CD1c-positive myeloid dendritic cell (primary cell): ENCODE results near the gene APBA2.
A peak's percentile ranks its signal among the peaks of the same experiment; 100 is the strongest.

Experiments used
- DNase-seq: peaks from one replicate; pipeline ENCODE4 v3.0.0-alpha.2; 2016; ENCODE audit errors: extremely low spot score

The APBA2 gene

DNA sequence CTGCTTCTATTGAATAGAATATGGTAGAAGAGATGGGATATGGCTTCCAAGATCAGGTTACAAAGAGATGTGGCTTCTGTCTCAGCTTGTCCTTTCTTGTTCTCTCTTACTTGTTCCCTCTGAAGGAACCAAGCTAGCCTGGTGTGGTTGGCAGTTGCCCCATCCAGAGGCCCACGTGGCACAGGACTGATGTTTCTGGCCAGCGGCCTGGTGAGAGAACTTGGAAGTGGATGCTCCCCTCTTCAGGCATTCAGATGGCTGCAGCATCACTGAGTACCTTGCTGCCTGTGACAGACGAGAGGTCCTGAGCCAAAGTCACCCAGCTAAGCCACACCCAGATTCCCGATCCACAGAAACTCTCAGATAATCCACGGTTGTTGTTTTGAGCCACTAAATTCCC lies 200.2 kb downstream of the APBA2 start:
- DNase-seq: no peak

DNA sequence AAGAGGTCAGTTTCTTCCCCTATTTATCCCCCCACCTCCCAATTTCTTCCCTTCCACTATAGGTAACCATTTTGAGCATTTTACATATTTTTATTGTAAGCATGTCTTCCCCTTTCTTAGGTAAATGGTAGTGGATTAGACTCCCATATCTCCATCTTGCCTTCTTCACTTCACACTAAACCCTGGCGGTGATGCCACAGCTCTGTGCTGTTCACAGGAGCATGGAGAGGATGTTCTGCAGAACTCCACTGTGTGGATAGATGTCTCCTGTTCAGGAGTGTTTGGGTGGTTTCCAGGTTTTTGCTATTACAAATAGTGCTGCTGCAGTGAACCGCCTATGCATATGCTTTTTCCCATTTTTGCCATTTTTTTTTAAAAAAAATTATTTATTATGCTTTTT lies 201.1 kb downstream of the APBA2 start:
- no peak for DNase-seq

DNA sequence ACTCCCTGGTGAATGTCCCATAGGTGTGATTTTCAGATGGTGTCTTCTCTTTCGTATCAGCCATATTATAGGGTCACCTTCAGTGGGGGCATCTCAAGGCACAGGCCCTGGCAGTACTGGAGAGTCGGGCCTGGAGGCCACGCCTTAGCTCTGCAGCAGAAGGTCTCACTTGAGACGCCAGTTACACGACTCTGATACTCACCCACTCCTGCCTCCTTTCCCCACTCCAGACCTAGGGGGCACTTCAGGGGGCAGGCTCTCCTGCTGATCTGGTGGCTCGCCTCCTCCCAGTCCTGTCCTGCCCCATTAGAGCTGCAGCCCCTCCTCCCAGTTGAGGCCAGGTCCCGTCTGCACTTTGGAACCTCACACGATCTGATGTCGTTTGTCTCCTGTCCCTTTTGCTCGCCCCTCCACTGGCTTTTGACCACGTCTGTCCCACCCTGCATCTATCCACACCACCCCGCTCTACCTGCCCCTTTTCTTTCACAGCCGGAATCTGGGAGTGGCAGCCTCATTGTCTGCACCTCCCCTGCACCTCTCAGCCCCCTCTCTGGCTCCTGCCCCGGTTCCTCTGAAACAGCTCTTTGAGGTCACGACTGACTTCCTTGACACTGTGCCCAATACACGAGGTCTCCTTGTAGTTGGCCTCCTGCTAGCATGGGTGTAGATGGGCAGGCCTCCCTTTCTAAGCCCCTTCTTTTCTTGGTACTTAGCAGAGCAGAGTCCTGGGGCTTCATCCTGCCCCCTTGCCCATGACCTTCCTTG lies 201.9 kb downstream of the APBA2 start:
- no peak for DNase-seq

DNA sequence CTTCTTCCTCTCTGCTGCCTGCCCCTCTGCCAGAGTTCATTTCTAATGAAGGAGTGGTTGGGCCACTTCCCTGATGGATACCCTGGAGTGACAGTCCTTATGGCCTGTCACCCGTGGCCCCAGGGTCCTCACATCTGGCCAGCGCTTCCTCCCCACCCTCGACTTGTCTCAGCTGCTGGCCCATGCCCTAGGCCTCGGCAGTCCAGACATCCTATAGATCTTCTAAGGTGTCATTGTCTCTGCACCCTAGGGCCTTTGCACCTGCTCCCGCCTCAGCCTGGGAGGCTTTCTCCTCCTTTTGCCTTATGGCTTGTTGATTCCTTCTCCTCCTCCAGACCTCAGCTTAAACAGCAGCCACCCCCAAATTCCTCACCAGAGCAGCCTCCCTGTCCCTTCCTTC lies 202.9 kb downstream of the APBA2 start:
- DNase-seq: no peak

DNA sequence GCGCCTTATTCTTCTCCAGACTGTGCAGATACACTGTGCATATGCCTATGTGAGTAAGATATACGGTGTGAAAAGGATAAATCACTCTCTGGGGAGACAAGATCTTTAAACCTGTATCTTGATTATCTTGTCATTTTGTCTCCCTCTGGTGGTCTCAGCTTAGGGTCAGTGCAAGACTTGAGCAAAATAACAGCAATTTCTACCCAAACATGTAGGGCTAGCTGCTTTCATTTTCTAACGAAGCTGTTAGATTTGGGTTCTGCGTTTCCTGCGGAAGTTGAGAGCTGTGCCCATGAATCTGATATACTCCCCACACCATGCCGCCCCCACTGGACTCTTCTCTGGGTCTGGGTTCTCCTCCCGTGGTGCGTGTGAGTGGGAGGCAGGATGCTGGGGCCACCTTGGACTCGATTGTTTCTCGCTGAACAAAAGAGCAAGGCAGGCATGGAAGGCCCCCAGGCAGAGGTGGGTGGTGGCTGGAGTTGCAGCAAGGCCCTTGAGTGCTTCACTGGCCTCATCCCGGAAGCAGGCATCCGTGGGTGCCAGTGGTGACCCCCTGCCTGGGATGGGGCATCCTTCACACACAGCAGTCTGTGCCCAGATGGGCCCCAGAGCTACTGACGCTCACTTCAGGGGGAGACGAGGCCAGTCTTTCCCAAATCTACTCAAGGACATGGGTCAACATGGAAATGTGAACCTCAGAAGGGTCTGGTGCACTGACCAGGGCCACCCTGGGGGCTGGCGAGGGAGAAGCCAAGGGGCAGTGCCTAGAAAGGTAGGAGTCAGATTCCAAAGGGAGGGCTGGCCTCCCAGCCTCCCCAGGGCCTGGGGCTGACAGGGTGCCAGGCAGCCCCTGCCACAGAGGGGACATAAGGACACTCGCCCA lies 204.2 kb downstream of the APBA2 start:
- DNase-seq: peak; percentile 13

DNA sequence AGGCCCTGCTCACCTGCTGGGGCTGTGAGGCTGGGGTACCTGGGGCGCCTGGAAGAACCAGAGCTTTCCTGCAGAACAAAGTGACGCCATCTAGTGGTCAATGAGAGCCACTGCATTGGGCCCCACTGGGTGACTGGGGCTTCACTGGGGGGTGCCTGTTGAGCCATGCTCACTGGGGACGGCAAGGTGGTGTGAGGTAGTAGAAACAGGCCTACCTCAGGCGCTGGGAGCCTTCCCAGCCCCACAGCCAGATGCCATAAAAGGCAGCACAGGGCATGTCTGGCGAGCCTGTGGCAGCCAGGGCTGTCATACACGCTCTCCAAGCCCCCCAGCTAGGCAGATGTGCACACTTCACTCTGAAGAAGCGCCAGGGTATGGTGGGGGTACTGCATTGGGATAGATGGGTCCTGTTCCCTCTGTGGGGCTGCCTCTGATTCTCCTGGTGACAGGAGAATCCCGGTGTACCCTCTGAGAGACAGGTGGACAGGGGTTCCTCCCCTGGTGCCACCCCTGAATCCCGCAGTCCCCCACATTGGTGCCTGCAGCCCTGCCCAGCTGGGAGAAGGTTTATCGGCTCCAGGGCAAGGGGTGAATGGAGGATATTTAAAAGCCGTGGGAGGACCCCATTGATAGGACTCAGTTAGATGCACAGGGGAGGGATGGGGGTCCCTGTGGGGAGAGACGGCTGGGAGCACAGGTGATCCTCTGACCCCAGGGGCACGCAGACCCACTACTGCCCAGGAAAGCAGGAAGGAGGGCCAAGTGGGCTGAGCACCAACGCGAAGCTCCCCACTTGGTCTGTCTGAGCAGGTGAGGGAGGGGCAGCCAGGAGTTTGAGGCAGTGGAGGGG lies 205.1 kb downstream of the APBA2 start:
- peak; percentile 36 for DNase-seq

DNA sequence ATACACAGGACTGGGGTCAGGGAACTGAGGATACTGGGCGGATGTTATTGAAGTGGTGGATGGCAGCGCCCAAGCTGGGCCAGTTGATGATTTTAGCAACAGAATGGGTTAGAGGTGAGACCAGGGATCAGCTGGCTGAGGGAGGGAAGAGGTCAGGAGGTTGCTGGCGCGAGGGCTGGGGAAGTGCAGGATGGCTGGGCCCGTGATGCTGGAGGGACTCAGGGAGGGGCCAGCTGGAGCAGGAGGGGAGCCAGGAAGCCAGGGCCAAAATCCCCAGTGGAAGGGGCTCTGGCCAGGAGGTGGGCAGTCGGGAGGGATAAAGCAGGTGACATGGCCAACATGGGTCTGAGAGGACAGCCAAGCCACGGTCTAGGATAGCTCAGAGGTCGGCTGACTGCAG lies 205.9 kb downstream of the APBA2 start:
- no peak for DNase-seq

DNA sequence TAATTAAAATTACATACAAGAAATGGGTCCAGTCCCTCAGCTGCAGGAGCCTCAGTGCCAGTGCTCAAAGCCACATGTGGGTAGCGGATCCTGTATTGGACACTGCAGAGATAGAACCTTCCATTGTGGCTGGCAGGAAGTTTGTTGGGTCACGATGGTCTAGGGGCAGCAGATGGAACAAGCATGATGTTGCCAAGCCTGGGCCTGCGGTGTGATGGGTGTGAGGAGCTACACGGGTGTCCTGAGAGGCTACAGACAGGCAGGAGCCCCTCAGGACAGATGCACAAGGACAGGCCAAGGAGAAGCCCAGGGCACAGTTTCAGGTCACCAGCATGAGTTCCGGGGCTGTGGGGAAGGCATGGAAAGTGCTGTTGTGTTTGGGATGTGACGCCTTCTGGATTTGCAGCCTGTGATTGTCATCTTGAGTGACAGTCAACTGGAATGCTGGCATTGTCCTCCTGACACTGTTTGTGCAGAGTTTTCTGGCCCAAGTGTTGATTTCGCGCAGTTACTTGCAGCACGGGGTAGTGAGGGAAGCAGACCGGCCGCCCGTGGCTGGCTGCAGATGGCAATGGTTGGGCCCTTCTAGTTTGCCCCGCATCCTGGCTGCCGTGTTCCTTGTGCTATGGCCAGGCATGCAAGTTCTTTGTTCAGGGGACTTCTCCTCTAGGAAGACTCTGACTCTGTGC lies 206.7 kb downstream of the APBA2 start:
- DNase-seq: no peak

DNA sequence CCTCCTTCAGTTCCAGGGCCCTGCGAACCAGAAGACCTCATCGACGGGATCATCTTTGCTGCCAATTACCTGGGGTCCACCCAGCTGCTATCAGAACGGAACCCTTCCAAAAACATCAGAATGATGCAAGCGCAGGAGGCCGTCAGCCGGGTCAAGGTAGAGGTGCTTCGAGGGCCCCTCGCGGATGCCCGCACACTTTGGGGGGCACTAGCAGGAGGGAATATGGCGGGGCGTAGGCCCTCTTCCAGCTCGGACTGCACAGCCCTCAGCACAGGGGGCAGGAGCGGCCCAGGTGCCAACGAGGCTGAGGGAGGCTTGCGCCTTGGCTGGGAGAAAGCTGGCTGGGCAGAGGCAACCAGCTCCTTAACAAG lies 207.3 kb downstream of the APBA2 start:
- DNase-seq: no peak

DNA sequence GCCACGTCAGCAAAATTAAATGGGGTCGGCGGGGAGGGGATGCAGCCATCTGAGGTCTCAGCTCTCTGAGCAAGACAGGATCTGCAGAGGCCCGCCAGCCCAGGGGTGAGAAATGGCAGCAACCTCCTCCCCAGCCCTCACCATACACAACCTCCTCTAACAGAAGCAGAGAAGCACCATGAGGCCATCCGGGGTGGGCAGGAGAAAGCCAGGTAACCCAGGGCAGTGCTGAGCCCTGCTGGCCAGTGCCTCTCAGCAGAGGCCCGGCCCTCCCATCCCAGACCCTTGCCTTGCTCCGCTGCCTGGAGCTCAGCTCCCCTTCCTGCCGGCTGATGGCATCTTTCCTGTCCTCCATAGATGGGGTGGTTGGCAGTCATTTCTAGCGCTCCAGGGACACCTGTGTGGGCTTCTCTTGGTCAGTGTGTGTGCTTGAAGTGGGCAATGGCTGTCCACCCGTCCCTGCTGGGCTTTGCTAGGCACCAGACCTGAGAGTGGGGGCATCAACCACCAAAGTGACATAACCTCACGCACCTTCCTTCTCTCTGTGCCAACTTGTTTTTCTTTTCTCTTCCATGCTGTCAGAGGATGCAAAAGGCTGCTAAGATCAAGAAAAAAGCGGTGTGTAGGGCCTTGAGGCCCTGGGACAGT lies 208.0 kb downstream of the APBA2 start:
- DNase-seq: no peak

DNA sequence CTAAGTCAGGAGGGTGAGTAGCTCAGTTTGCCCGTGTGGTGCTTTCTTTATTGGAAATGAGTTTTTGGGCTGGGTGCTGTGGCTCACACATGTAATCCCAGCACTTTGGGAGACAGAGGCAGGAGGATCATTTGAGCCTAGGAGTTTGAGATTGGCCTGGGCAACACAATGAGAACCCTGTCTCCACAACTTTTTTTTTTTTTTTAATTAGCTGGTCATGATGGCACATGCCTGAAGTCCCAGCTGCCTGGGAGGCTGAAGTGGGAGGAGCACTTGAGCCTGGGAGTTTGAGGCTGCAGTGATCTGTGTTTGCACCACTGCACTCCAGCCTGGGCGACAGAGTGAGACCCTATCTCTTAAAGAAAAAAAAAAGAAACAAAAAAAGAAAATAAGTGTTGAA lies 208.9 kb downstream of the APBA2 start:
- no peak for DNase-seq

DNA sequence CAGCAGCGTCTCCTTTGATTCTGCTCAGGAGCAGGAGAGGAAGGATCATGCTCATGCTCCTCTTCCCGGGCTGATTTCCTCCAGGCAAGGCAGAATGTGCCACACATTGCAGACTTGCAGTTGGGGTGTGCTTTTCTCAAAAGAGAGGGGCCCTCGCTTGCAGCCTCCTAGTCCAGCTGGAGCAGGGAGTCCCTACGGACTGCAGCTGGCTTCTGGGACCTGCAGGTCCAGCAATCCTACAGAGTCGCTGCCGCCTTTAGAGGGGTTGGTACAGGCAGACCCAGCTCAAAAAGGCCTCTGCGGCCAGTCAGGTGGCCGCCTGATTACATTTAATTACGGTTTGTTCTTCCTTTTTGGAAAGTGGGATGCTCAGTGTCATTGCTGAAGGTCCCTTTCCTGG lies 210.0 kb downstream of the APBA2 start:
- DNase-seq: no peak

DNA sequence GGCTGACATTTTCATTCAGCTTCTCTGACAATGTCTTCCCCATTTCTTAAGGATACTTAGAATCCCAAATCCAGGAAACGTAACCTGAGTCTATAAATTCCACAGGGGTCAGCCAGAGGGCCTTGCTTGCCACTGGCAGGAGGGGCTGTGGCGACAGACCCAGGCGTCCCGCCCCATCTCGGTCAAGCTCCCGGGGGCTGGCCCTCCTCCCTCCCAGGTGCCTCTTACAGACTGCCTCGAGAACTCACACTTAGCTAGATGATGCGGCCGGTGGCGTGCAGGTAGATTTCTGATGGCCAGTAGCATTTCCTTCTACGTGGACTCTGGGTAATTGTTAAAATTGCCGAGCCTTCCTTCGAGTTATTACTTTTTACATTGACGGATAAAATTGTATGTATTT lies 211.4 kb downstream of the APBA2 start:
- no peak for DNase-seq

DNA sequence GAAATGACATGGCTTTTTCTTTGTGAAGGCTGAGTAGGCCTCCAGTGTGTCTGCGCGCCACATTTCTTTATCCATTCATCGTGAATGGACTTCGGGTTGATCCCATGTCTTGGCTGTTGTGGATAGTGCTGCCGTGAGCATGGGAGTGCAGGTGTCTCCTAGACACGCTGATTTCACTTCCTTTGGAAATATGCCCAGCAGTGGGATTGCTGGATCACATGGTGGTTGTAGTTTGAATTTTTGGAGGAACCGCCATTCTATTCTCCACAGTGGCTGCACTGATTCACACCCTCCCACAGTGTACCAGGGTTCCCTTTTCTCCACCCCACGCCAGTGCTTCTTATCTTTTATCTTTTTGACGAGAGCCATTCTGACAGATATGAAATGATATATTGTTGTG lies 212.2 kb downstream of the APBA2 start:
- no peak for DNase-seq

DNA sequence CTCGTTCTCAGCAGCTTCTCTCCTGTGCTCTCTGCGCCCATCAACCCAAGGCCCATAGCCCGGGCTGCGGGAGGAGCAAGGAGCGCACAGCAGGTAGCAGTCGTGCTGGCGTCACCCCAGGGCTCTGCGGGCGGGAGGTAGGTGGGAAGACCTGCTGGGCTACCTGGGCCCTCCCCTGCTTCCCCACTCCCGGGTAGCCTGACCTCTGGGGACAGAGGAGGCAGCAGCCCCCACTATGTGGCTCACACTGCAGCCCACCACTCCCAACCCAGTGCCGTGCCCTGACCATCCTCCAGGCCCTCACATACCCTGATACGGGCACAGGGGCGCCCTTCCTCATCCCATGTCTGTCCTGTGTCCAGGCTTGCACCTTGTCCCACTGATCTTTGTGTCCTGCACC lies 212.9 kb downstream of the APBA2 start:
- DNase-seq: no peak

DNA sequence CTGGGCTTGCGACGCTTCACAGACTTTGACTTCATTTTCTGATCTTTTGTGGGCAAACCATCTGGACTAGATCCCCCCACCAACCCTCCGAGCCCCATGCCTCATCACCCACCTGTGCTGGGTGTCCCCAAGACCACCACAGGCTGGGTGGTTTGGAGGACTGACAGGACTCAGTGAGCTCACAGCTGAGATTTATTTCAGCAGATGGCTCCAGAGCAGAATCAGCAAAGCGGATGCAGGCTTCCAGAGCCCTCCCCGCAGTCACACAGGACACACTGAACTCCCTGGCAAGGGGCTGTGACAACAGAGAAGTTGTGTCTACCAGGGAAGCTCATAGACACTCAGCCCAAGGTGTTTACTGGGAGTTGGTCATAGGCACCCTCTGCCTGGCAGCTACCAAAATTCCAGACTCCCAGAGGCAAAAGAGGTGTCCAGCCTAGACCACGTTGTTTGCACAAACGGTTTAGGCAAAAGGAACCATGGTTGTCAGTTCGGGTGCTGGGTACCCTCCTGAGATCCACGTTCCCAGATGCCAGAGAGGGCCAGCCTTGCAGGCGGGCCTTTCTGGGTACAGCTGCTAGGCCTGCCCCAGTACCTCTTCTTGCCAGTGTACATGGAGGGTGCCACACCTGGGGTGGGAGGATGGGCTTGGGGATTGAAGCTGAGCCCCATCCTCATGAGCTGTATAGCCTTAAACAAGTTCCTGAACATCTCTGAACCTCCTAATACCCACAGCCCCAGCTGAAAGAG lies 213.5 kb downstream of the APBA2 start:
- no peak for DNase-seq

DNA sequence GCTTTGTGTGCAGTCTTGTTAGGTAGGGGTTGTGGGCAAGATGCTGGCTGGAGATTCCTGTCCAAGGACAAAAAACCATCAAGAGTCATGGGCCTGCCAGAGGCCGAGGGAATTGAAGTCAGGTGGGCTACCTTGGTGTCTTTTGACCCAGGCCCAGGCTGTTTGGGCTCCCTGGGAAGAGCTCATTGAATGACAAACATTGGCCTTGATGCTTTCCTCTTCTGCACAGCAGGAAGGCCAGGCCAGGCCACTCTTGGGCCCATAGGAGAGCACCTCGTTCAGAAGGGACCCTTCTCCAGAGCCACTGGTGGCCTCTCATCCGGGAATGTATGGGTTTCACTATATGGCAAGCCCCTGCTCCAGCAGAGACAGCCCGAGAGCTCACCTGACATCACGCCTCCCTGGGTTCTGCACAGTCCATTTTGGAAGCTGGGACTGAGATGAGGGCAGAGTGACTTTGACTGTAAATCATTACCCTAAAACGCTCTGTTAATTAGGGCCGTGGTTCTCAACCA lies 214.8 kb downstream of the APBA2 start:
- DNase-seq: no peak

DNA sequence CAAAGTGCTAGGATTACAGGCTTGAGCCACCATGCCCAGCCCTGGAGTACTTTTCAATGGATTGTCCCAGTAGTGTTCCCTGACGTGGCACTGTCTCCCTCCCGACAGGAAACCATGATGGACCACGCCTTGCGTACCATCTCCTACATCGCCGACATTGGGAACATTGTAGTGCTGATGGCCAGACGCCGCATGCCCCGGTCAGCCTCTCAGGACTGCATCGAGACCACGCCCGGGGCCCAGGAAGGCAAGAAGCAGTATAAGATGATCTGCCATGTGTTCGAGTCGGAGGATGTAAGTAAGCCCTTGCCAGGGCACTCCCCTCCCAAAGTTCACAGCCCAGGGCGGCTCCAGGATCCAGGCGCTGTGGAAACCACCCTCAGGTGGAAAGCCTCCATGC lies 215.7 kb downstream of the APBA2 start:
- DNase-seq: no peak

DNA sequence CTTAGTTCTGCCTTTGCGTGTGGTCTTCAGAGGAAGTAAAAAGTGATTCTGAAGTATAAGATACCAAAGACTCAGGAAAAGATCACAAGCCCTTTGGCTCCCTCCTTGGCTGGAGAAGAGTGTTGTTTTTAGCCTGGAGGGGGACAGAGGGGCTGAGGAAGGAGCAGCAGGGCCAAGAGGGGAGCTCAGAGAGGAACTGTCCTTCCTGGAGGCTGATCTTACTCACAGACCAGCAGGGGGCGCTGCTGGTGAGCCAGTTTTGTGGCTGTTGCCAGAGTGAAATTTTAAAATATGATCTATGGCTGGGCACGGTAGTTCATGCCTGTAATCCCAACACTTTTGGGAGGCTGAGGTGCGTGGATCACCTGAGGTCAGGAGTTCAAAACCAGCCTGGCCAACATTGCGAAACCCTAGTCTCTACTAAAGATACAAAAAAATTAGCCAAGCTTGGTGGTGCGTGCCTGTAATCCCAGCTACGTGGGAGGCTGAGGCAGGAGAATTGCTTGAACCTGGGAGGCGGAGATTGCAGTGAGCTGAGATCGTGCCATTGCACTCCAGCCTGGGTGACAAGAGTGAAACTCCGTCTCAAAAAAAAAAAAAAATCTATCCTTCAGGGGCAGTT lies 216.5 kb downstream of the APBA2 start:
- DNase-seq: peak; percentile 59
